ENCODE measurements around the gene KPNA6. TPM values are rescaled to one million over a fixed set of nuclear protein-coding genes. Genes with fewer than 3 reads are reported as not detected.
A peak's percentile ranks its signal among the peaks of the same experiment; 100 is the strongest.
"Not testable (repeated sequence)": the region's sequence is repeated elsewhere in the genome, so short reads cannot be mapped to it uniquely, and the experiment has no call there.

Gene KPNA6
- total and polyA plus RNA-seq, 3 experiments from 2014 or later: 29.3 to 96.7 (median 91.8) TPM

DNA sequence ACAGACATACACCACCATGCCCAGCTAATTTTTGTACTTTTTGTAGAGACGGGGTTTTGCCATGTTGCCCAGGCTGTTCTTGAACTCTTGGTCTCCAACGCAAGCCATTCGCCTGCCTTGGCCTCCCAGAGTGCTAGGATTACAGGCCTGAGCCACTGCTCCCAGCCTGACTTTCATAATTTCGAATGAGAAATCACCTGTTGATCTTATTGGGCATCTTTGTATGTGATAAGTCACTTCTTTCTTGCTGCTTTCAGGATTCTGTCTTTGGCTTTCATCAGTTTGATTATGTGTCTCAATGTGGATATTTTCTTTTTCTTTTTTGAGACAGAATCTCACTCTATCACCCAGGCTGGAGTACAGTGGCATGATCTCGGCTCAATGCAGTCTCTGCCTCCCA is 39.9 kb downstream of the KPNA6 start:
- Mint-ChIP-seq H3K36me3 (peaks cover 11 to 34% (median 18%) of the 10 kb centered on the region in 3 donors), H3K9me3 (peaks cover 5 to 19% (median 15%) of the 10 kb centered on the region in 5 donors), H3K4me1 (peaks cover 32 to 55% (median 47%) of the 10 kb centered on the region in 3 donors), H3K27ac (peak overlapping the region in 1 of 8 donors; percentile 15)
- DNase-seq; H3K4me1 ChIP-seq (ENCODE audit: insufficient read depth, low read length); CTCF ChIA-PET; H3K9me3 ChIP-seq (ENCODE audit: low read length); H3K4me3 Mint-ChIP-seq; H3K27me3 Mint-ChIP-seq; H3K27ac ChIP-seq (ENCODE audit: low read depth, low read length); POLR2A ChIA-PET; H3K27me3 ChIP-seq (ENCODE audit: insufficient read depth, low read length, poor library complexity, severe bottlenecking); H3K4me3 ChIP-seq (ENCODE audit: low read length); H3K36me3 ChIP-seq (ENCODE audit: insufficient read depth, low read length): not testable (repeated sequence)

GRCh38 chr1:32150847-32151246 is 43.0 kb downstream of the KPNA6 start:
- H3K9me3 Mint-ChIP-seq: peaks cover 5 to 19% (median 15%) of the 10 kb centered on the region in 5 donors
- CTCF ChIA-PET: interaction anchor here (0.8 kb wide), 1 partner anchor 11 kb away, joined by 3 read pairs; no protein-coding TSS in a partner anchor

DNA sequence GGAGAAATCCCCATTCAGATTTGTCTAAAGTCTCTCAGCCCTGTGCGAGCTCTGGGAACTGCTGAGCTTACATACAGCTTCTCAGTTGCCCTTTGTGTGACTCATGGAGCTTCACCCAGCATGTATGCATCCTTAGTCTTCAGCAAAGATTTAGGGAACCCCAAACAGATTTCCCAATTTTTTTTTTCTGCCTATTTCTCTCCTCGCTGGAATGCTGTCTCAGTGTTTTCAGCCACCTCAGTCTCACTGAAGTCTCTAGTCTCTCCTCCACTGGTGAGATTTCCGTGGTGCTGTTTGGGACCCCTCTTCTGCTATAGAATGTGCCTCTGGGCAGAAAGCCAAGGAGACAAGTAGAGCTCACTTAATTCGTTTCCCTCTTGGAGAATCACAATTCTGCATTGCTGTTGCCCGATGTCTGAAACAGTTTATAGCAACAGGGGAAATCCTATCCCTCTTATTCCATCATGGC is 43.5 kb downstream of the KPNA6 start:
- ChIA-PET POLR2A (no interaction called here), CTCF (interaction anchor here (0.8 kb wide), 1 partner anchor 11 kb away, joined by 3 read pairs; no protein-coding TSS in a partner anchor)
- Mint-ChIP-seq H3K9me3 (peaks cover 5 to 19% (median 15%) of the 10 kb centered on the region in 5 donors), H3K36me3 (peaks cover 16 to 41% (median 27%) of the 10 kb centered on the region in 3 donors), H3K4me1 (peaks cover 18 to 34% (median 24%) of the 10 kb centered on the region in 3 donors), H3K27me3 (peaks cover 0 to 1% of the 10 kb centered on the region in 2 donors), H3K27ac (peak overlapping the region in 1 of 8 donors; percentile 50), H3K4me3 (no peak overlapping the region)
- no peak for DNase-seq
- Histone ChIP-seq H3K9me3 (ENCODE audit: low read length) (peaks cover 6% of the 10 kb centered on the region), H3K27me3 (ENCODE audit: insufficient read depth, low read length, poor library complexity, severe bottlenecking) (no peaks in the 10 kb centered on the region), H3K4me1 (ENCODE audit: insufficient read depth, low read length) (no peaks in the 10 kb centered on the region), H3K27ac (ENCODE audit: low read depth, low read length) (no peak overlapping the region), H3K36me3 (ENCODE audit: insufficient read depth, low read length) (peaks cover 8% of the 10 kb centered on the region), H3K4me3 (ENCODE audit: low read length) (no peak overlapping the region)

More at GRCh38 chr1:32150847-32151246, 43.0 kb downstream of the KPNA6 start:
- no peak overlapping the region for H3K4me3 Mint-ChIP-seq
- peaks cover 11 to 38% (median 22%) of the 10 kb centered on the region in 3 donors for H3K36me3 Mint-ChIP-seq
- peaks cover 4% of the 10 kb centered on the region for H3K36me3 ChIP-seq (ENCODE audit: insufficient read depth, low read length)
- no peaks in the 10 kb centered on the region for H3K4me1 ChIP-seq (ENCODE audit: insufficient read depth, low read length)
- DNase-seq: no peak
- POLR2A ChIA-PET: no interaction called here
- no peaks in the 10 kb centered on the region for H3K27me3 Mint-ChIP-seq
- no peak overlapping the region for H3K4me3 ChIP-seq (ENCODE audit: low read length)
- H3K4me1 Mint-ChIP-seq: peaks cover 19 to 35% (median 29%) of the 10 kb centered on the region in 3 donors
- no peak overlapping the region for H3K27ac ChIP-seq (ENCODE audit: low read depth, low read length)
- no peaks in the 10 kb centered on the region for H3K27me3 ChIP-seq (ENCODE audit: insufficient read depth, low read length, poor library complexity, severe bottlenecking)
- H3K27ac Mint-ChIP-seq: no peak overlapping the region
- peaks cover 6% of the 10 kb centered on the region for H3K9me3 ChIP-seq (ENCODE audit: low read length)

DNA sequence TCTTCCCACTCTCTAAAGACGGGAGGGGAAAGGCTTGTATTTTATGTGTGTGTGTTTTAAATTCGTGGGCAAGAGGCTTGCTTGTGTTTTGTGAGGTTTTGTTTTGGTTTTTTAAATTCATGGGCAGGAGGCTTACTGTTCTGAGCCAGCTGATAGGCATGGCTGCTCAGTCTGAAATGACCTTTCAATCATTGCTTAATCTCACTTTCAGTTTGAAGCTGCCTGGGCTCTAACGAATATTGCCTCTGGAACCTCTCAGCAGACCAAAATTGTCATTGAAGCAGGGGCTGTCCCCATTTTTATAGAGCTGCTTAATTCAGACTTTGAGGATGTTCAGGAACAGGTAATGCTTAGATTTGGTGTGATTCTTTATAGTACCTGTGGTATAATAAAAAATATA is 51.3 kb downstream of the KPNA6 start:
- Mint-ChIP-seq H3K9me3 (no peaks in the 10 kb centered on the region), H3K4me1 (peaks cover 0 to 4% (median 4%) of the 10 kb centered on the region in 3 donors), H3K27me3 (peaks cover 0 to 1% of the 10 kb centered on the region in 2 donors), H3K27ac (no peak overlapping the region), H3K36me3 (peaks cover 9 to 83% (median 27%) of the 10 kb centered on the region in 3 donors), H3K4me3 (no peak overlapping the region)
- POLR2A ChIA-PET: no interaction called here
- H3K4me1 ChIP-seq (ENCODE audit: insufficient read depth, low read length): no peaks in the 10 kb centered on the region
- peaks cover 72% of the 10 kb centered on the region for H3K36me3 ChIP-seq (ENCODE audit: insufficient read depth, low read length)
- no peak overlapping the region for H3K27ac ChIP-seq (ENCODE audit: low read depth, low read length)
- no peak for DNase-seq
- CTCF ChIA-PET: no interaction called here
- H3K9me3 ChIP-seq (ENCODE audit: low read length): no peaks in the 10 kb centered on the region
- no peak overlapping the region for H3K4me3 ChIP-seq (ENCODE audit: low read length)
- H3K27me3 ChIP-seq (ENCODE audit: insufficient read depth, low read length, poor library complexity, severe bottlenecking): no peaks in the 10 kb centered on the region

DNA sequence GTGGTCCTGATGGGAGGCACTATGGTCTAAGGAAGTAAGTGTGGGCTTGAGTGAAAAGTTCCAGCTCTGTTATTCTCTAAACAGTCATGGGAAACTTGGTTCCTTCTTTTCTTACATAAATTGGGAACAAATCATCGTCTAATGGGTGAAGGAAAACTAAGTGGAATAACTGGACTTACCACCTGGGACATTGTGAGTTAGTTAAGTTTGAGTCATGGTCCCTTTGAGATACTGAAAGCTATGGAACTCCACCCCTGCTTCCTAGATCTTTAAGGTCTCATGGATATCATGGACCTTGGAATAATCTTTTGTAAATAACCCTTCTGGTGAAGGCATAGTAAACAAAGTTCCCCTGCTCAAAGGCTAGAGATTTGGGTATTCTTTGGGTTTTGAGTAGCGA is 55.5 kb downstream of the KPNA6 start:
- H3K36me3 ChIP-seq (ENCODE audit: insufficient read depth, low read length): peaks cover 62% of the 10 kb centered on the region
- H3K36me3 Mint-ChIP-seq: peaks cover 0 to 78% (median 27%) of the 10 kb centered on the region in 3 donors

GRCh38 chr1:32165633-32166032 is 57.8 kb downstream of the KPNA6 start:
- CTCF ChIA-PET: not testable (repeated sequence)
- peaks cover 3 to 74% (median 32%) of the 10 kb centered on the region in 3 donors for H3K36me3 Mint-ChIP-seq

More for the DNA sequence above, 55.5 kb downstream of the KPNA6 start:
- POLR2A ChIA-PET: no interaction called here
- H3K27me3 Mint-ChIP-seq: no peaks in the 10 kb centered on the region
- no peaks in the 10 kb centered on the region for H3K4me1 Mint-ChIP-seq
- CTCF ChIA-PET: no interaction called here
- Histone ChIP-seq H3K27ac (ENCODE audit: low read depth, low read length) (no peak overlapping the region), H3K9me3 (ENCODE audit: low read length) (no peaks in the 10 kb centered on the region), H3K27me3 (ENCODE audit: insufficient read depth, low read length, poor library complexity, severe bottlenecking) (no peaks in the 10 kb centered on the region), H3K4me3 (ENCODE audit: low read length) (no peak overlapping the region), H3K4me1 (ENCODE audit: insufficient read depth, low read length) (no peaks in the 10 kb centered on the region)
- no peaks in the 10 kb centered on the region for H3K9me3 Mint-ChIP-seq
- no peak overlapping the region for H3K4me3 Mint-ChIP-seq
- H3K27ac Mint-ChIP-seq: peak overlapping the region in 3 of 8 donors; percentile 14 to 54 (median 27)
- no peak for DNase-seq

DNA sequence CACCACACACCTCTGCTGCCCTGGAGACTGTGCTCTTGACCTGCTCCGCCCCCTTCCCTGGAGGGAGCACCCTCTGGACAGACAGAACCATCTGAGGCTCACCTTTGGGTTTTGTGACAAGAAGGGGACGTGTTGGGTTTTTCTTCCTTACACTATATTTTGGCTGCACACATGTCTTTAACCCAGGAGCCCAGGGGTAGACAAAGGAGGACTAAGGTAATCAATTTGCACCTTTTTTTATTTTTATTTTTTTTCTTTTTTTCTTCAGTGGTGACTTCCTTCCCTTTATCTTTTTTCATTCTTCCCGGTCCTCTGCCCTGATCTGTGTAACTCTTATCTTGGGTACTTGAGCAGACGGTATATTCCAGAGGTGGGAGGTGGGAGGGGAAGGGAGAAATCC is 63.1 kb downstream of the KPNA6 start:
- CTCF ChIA-PET: no interaction called here
- H3K9me3 ChIP-seq (ENCODE audit: low read length): no peaks in the 10 kb centered on the region
- H3K27me3 ChIP-seq (ENCODE audit: insufficient read depth, low read length, poor library complexity, severe bottlenecking): no peaks in the 10 kb centered on the region
- POLR2A ChIA-PET: interaction anchor here (0.5 kb wide), 1 partner anchor 79 kb away, joined by 8 read pairs; no protein-coding TSS in a partner anchor
- Mint-ChIP-seq H3K9me3 (no peaks in the 10 kb centered on the region), H3K4me1 (peaks cover 3 to 18% (median 9%) of the 10 kb centered on the region in 3 donors), H3K27me3 (no peaks in the 10 kb centered on the region), H3K4me3 (no peak overlapping the region), H3K36me3 (peaks cover 3 to 72% (median 22%) of the 10 kb centered on the region in 3 donors), H3K27ac (peak overlapping the region in 2 of 8 donors; percentile 17 to 23)
- peaks cover 42% of the 10 kb centered on the region for H3K36me3 ChIP-seq (ENCODE audit: insufficient read depth, low read length)
- H3K4me3 ChIP-seq (ENCODE audit: low read length): no peak overlapping the region
- H3K4me1 ChIP-seq (ENCODE audit: insufficient read depth, low read length): peaks cover 5% of the 10 kb centered on the region
- no peak overlapping the region for H3K27ac ChIP-seq (ENCODE audit: low read depth, low read length)
- no peak for DNase-seq

More at GRCh38 chr1:32165633-32166032, 57.8 kb downstream of the KPNA6 start:
- H3K4me1 Mint-ChIP-seq; POLR2A ChIA-PET; H3K27me3 ChIP-seq (ENCODE audit: insufficient read depth, low read length, poor library complexity, severe bottlenecking); H3K4me3 Mint-ChIP-seq; H3K9me3 ChIP-seq (ENCODE audit: low read length); DNase-seq; H3K9me3 Mint-ChIP-seq; H3K4me1 ChIP-seq (ENCODE audit: insufficient read depth, low read length); H3K27ac ChIP-seq (ENCODE audit: low read depth, low read length); H3K27ac Mint-ChIP-seq; H3K27me3 Mint-ChIP-seq; H3K4me3 ChIP-seq (ENCODE audit: low read length): not testable (repeated sequence)
- H3K36me3 ChIP-seq (ENCODE audit: insufficient read depth, low read length): peaks cover 51% of the 10 kb centered on the region

GRCh38 chr1:32172621-32173245 is 64.9 kb downstream of the KPNA6 start:
- Mint-ChIP-seq H3K4me1 (peaks cover 3 to 19% (median 9%) of the 10 kb centered on the region in 3 donors), H3K9me3 (no peaks in the 10 kb centered on the region), H3K27ac (peak overlapping the region in 5 of 8 donors; percentile 7 to 41 (median 30)), H3K27me3 (no peaks in the 10 kb centered on the region), H3K36me3 (peaks cover 3 to 60% (median 17%) of the 10 kb centered on the region in 3 donors), H3K4me3 (no peak overlapping the region)
- Histone ChIP-seq H3K4me3 (ENCODE audit: low read length) (no peak overlapping the region), H3K9me3 (ENCODE audit: low read length) (no peaks in the 10 kb centered on the region), H3K36me3 (ENCODE audit: insufficient read depth, low read length) (peaks cover 34% of the 10 kb centered on the region), H3K27me3 (ENCODE audit: insufficient read depth, low read length, poor library complexity, severe bottlenecking) (no peaks in the 10 kb centered on the region), H3K27ac (ENCODE audit: low read depth, low read length) (no peak overlapping the region), H3K4me1 (ENCODE audit: insufficient read depth, low read length) (peaks cover 5% of the 10 kb centered on the region)
- no peak for DNase-seq
- POLR2A ChIA-PET: interaction anchor here (0.6 to 0.7 kb wide), 2 partner anchors 24 to 691 kb away, joined by 3 to 7 read pairs; no protein-coding TSS in a partner anchor
- CTCF ChIA-PET: interaction anchor here (1.2 kb wide), 1 partner anchor 12 kb away, joined by 3 read pairs; no protein-coding TSS in a partner anchor
